Neural crest cell (in vitro differentiated cells): ENCODE data around the gene ELL. TPM values are rescaled to one million over a fixed set of nuclear protein-coding genes. Genes with fewer than 3 reads are reported as not detected.
"Not testable (repeated sequence)": the region's sequence is repeated elsewhere in the genome, so short reads cannot be mapped to it uniquely, and the experiment has no call there.

ENCODE experiments used
- DNase-seq: peaks from one replicate; pipeline ENCODE4 v3.0.0; 2021; ENCODE audit warnings: low read depth, mixed read lengths, low spot score
- H3K27ac Mint-ChIP-seq: one replicate; pipeline ENCODE4 v1.8.0; 2021; ENCODE audit warnings: mild to moderate bottlenecking, mixed read lengths; ENCODE audit not compliant: unreplicated experiment
- H3K27me3 Mint-ChIP-seq: 2 replicates; pipeline ENCODE4 v1.8.0; 2021; ENCODE audit warnings: low read depth, mild to moderate bottlenecking, mixed read lengths
- H3K36me3 Mint-ChIP-seq: 2 replicates; pipeline ENCODE4 v1.8.0; 2021; ENCODE audit warnings: low read depth, mild to moderate bottlenecking, mixed read lengths
- H3K4me1 Mint-ChIP-seq: 2 replicates; pipeline ENCODE4 v1.8.0; 2021; ENCODE audit warnings: mixed read lengths
- H3K4me3 Mint-ChIP-seq: one replicate; pipeline ENCODE4 v1.8.0; 2021; ENCODE audit warnings: mild to moderate bottlenecking, mixed read lengths
- H3K9me3 Mint-ChIP-seq: 2 replicates; pipeline ENCODE4 v1.8.0; 2021; ENCODE audit warnings: mixed read lengths
- total RNA-seq: library from RNA; stranded (reverse); gene quantifications from 2 replicates; pipeline ENCODE4 v1.2.1, GENCODE V29; 2021
- TF ChIP-seq, protein P1 (sequence below): fragments of 200-600 bp; sonication (generic); conservative IDR thresholded peaks from 2 replicates; pipeline ENCODE4 v1.5.0; 2021; ENCODE audit warnings: antibody characterized with exemption, mild to moderate bottlenecking

ELL gene
- total RNA-seq, 1 donor from 2014 or later, result 11.1 TPM

DNA sequence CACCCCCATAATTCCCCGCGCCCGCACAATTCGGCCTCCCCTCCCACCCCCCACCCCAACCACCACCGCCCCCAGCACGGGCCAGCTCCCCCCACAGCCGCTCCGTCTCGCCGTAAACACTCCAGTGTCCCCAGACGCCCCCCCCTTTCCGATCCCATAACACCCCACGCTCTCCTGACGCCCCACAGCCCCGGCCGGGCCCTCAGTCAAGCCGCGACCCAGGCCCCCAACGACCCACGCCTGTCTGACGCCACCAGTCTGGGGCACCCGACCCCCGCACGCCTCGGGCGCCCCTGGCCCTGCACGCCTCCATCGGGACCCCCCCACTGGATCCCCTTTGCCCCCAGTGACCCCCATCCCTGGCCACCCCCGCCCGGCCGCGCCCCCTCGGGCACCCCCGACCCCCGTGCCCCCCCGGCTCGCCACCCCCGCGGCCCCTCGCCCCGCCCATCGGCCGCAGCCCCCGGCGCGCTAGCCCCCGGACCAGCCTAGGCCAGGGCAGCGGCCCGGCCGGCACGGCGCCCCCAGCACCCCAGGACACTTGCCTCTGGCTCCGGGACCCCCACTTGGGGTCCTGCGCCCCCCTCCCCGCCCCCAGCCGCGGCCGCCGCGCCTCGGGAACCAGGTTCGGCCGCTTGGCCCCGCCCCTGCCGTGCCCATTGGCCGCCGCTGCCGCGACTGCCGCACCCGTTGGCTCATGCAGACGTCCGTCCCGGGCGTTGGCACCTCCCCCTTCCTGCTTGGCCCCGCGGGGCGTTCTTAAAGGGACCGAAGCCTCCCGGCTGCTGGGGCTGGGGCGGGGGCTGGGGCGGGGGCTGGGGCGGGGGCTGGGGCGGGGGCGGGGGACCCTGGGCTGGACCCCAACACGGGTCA is 21.3 kb upstream of the ELL start, which contains the start of gene FKBP8:
Gene FKBP8 (minus strand): TSS at position 633 of the 873 bp plus-strand sequence. CDS start 1,603 bp downstream, outside the sequence.
- TF ChIP-seq, protein P1, sequence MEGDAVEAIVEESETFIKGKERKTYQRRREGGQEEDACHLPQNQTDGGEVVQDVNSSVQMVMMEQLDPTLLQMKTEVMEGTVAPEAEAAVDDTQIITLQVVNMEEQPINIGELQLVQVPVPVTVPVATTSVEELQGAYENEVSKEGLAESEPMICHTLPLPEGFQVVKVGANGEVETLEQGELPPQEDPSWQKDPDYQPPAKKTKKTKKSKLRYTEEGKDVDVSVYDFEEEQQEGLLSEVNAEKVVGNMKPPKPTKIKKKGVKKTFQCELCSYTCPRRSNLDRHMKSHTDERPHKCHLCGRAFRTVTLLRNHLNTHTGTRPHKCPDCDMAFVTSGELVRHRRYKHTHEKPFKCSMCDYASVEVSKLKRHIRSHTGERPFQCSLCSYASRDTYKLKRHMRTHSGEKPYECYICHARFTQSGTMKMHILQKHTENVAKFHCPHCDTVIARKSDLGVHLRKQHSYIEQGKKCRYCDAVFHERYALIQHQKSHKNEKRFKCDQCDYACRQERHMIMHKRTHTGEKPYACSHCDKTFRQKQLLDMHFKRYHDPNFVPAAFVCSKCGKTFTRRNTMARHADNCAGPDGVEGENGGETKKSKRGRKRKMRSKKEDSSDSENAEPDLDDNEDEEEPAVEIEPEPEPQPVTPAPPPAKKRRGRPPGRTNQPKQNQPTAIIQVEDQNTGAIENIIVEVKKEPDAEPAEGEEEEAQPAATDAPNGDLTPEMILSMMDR, result no peak
- peaks cover 16% of the 10 kb centered on the region for H3K4me1 Mint-ChIP-seq
- H3K9me3 Mint-ChIP-seq, result no peaks in the 10 kb centered on the region
- H3K27me3 Mint-ChIP-seq, result no peaks in the 10 kb centered on the region
- peak; percentile 87 for DNase-seq
- H3K4me3 Mint-ChIP-seq, result peak within 1 kb of the TSS; percentile 93
- peak within 1 kb of the TSS; percentile 81 for H3K27ac Mint-ChIP-seq
- no peaks in the 10 kb centered on the region for H3K36me3 Mint-ChIP-seq

GRCh38 chr19:18541992-18542940 is 20.4 kb upstream of the ELL start:
- Mint-ChIP-seq H3K27me3 (no peaks in the 10 kb centered on the region), H3K9me3 (no peaks in the 10 kb centered on the region), H3K27ac (peak overlapping the region; percentile 81), H3K4me1 (peaks cover 16% of the 10 kb centered on the region), H3K4me3 (peak overlapping the region; percentile 90), H3K36me3 (no peaks in the 10 kb centered on the region)
- TF ChIP-seq, protein P1, result no peak
- DNase-seq, result no peak

- H3K36me3 Mint-ChIP-seq, result peaks cover 4% of the 10 kb centered on the region
- TF ChIP-seq, protein P1, result no peak
Observed at GRCh38 chr19:18541258-18541991, 19.6 kb upstream of the ELL start.

DNA sequence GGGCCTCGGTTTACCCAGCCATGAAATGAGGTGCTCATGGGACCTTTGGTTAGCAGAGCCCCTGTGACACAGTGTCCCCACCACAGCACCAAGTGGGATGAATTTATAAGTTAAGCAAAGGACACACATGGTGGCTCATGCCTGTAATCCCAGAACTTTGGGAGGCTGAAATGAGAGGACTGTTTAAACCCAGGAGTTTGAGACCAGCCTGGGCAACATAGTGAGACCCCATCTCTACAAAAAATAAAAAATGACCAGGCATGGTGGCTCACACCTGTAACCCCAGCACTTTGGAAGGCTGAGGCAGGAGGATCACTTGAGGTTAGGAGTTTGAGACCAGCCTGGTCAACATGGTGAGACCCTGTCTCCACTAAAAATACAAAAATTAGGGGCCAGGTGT is 18.3 kb upstream of the ELL start:
- not testable (repeated sequence) for H3K9me3 Mint-ChIP-seq, DNase-seq, H3K36me3 Mint-ChIP-seq, H3K27me3 Mint-ChIP-seq, H3K27ac Mint-ChIP-seq
- Mint-ChIP-seq H3K4me1 (peaks cover 16% of the 10 kb centered on the region), H3K4me3 (peak overlapping the region; percentile 44)

More at GRCh38 chr19:18541258-18541991, 19.6 kb upstream of the ELL start:
- H3K27me3 Mint-ChIP-seq, result no peaks in the 10 kb centered on the region
- DNase-seq, result no peak
- peak overlapping the region; percentile 74 for H3K4me3 Mint-ChIP-seq
- H3K9me3 Mint-ChIP-seq, result no peaks in the 10 kb centered on the region
- peaks cover 16% of the 10 kb centered on the region for H3K4me1 Mint-ChIP-seq
- no peak overlapping the region for H3K27ac Mint-ChIP-seq

DNA sequence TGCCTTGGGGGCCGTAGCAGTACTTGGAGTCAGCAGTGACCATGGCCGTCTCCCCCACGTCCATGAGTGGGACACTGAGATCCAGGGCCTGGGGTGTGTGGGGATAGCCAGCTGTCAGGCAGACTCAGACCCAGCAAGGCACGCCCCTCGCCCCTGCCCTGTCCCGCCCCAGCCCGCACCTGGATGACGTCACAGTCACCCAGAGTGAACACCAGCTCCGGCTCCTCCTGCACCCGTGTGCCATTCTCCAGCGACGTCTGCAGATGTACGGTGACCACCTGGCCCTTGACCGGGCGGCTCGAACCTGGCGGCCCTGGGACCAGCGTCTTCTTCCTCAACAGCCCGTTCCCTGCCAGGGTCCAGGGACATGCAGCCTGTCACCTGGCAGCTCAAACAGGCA is 17.5 kb upstream of the ELL start:
- H3K4me3 Mint-ChIP-seq, result no peak overlapping the region
- peaks cover 5% of the 10 kb centered on the region for H3K36me3 Mint-ChIP-seq
- TF ChIP-seq, protein P1, result no peak
- H3K27me3 Mint-ChIP-seq, result no peaks in the 10 kb centered on the region
- no peak overlapping the region for H3K27ac Mint-ChIP-seq
- H3K9me3 Mint-ChIP-seq, result no peaks in the 10 kb centered on the region
- DNase-seq, result no peak
- peaks cover 15% of the 10 kb centered on the region for H3K4me1 Mint-ChIP-seq
